ENCODE results near the gene LRTM2.

Gene LRTM2

GRCh38 chr12:1829306-1829900 is 9.0 kb downstream of the LRTM2 start:
- Histone ChIP-seq H3K27me3 (peaks cover 0 to 71% of the 10 kb centered on the region in 2 donors), H3K4me1 (no peaks in the 10 kb centered on the region), H3K36me3 (no peaks in the 10 kb centered on the region), H3K27ac (no peak overlapping the region), H3K4me3 (no peak overlapping the region), H3K9me3 (no peaks in the 10 kb centered on the region)
- no peak for TF ChIP-seq CTCF (IDR thresholded peaks at IDR 0.05)
- intact Hi-C loops (cut with DNase I; ENCODE audit: low total_unique reads) = no loop called here
- DNase-seq = no peak

DNA sequence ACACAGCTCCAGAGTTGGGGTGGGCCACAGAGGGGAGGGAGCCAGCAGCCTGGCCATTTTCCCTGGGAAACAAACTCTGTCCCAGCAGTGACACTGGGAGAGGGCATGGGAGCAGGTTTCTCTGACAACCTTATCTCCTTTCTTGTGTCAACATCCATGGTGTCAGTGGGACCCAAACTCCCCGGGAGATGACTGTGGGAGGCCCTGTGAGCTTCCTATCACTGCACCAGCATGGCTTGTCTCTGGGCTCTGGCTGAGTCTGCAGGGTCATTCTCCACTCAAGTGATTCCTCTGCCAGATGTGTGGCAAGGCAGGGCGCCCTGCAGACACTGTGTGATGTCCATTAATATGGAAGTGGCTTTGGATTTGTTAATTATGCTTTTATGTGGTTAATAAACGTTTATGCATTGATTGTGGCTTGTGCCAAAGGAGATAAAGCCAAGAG is 10.1 kb downstream of the LRTM2 start:
- no peak overlapping the region for H3K4me3 ChIP-seq

DNA sequence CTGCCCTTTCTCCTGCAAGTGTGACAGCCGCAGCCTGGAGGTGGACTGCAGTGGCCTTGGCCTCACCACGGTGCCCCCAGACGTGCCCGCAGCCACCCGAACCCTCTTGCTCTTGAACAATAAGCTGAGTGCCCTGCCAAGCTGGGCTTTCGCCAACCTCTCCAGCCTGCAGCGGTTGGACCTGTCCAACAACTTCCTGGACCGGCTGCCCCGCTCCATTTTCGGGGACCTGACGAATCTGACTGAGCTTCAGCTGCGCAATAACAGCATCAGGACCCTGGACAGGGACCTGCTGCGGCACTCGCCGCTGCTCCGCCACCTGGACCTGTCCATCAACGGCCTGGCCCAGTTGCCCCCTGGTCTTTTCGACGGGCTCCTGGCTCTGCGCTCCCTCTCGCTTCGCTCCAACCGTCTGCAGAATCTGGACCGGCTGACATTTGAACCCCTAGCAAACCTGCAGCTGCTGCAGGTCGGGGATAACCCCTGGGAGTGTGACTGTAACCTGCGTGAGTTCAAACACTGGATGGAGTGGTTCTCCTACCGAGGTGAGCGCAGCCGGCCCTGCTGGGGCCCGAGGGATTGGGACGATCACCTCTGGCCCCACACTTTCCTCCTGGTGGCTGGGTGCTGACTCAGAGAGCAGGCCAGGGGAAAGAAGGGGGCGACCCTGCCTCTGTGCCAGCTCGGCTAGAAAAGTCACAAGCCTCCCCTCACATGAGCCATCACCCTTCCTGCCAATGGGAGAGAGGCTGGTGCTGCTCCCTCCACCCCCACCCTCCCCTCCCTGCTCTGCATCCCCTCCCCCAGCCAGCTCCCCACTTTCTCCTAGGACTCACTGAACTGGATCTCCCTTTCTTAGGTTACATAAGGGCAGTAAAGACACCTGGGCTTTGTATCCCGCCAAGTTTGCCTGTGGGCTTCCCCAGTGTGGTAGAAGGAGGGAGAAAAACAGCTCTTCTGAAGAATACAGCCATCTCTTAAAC is 10.9 kb downstream of the LRTM2 start:
- Histone ChIP-seq H3K27me3 (peaks cover 0 to 78% of the 10 kb centered on the region in 2 donors), H3K36me3 (no peaks in the 10 kb centered on the region), H3K4me3 (no peak overlapping the region), H3K4me1 (no peaks in the 10 kb centered on the region), H3K27ac (no peak overlapping the region), H3K9me3 (no peaks in the 10 kb centered on the region)
- intact Hi-C loops (cut with DNase I; ENCODE audit: low total_unique reads) = no loop called here
- TF ChIP-seq CTCF (IDR thresholded peaks at IDR 0.05) = no peak
- DNase-seq = no peak

More for the DNA sequence above, 10.1 kb downstream of the LRTM2 start:
- no peak for TF ChIP-seq CTCF (IDR thresholded peaks at IDR 0.05)
- peaks cover 0 to 73% of the 10 kb centered on the region in 2 donors for H3K27me3 ChIP-seq
- H3K9me3 ChIP-seq = no peaks in the 10 kb centered on the region
- DNase-seq = no peak
- intact Hi-C loops (cut with DNase I; ENCODE audit: low total_unique reads) = no loop called here
- H3K27ac ChIP-seq = no peak overlapping the region
- no peaks in the 10 kb centered on the region for H3K4me1 ChIP-seq
- H3K36me3 ChIP-seq = no peaks in the 10 kb centered on the region

GRCh38 chr12:1832801-1833595 is 12.6 kb downstream of the LRTM2 start:
- no peak for DNase-seq
- Histone ChIP-seq H3K9me3 (no peaks in the 10 kb centered on the region), H3K36me3 (no peaks in the 10 kb centered on the region), H3K27ac (no peak overlapping the region), H3K27me3 (peaks cover 0 to 65% of the 10 kb centered on the region in 2 donors), H3K4me3 (no peak overlapping the region), H3K4me1 (no peaks in the 10 kb centered on the region)
- intact Hi-C loops (cut with DNase I; ENCODE audit: low total_unique reads) = no loop called here
- TF ChIP-seq CTCF (IDR thresholded peaks at IDR 0.05) = no peak

DNA sequence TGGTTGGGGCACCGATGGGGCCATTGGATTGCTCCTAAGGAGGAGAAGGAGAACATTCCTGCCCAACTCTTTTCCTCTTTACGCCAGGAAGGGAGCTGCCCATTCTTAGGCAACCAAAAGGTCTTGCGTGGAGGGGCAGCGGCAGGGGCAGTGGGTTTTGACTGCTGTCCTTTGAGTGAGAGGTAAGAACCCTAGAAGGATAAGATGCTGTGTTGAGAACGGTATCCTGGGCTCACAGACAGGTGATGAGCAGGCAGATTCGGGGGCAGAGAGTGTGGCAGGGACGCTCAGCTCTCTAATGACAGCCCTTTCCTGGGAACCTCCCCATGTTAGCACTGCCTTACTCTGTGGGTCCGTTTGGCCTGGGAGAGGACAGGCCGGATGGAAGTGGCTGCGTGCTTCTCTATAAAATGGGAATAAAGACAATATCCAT is 13.2 kb downstream of the LRTM2 start:
- no peaks in the 10 kb centered on the region for H3K4me1 ChIP-seq
- intact Hi-C loops (cut with DNase I; ENCODE audit: low total_unique reads) = no loop called here
- H3K4me3 ChIP-seq = no peak overlapping the region
- H3K27me3 ChIP-seq = peaks cover 0 to 58% of the 10 kb centered on the region in 2 donors
- no peak overlapping the region for H3K27ac ChIP-seq
- H3K36me3 ChIP-seq = no peaks in the 10 kb centered on the region
- DNase-seq = no peak
- TF ChIP-seq CTCF (IDR thresholded peaks at IDR 0.05) = no peak
- H3K9me3 ChIP-seq = no peaks in the 10 kb centered on the region
